ENCODE results near the gene WBP2.

DNA sequence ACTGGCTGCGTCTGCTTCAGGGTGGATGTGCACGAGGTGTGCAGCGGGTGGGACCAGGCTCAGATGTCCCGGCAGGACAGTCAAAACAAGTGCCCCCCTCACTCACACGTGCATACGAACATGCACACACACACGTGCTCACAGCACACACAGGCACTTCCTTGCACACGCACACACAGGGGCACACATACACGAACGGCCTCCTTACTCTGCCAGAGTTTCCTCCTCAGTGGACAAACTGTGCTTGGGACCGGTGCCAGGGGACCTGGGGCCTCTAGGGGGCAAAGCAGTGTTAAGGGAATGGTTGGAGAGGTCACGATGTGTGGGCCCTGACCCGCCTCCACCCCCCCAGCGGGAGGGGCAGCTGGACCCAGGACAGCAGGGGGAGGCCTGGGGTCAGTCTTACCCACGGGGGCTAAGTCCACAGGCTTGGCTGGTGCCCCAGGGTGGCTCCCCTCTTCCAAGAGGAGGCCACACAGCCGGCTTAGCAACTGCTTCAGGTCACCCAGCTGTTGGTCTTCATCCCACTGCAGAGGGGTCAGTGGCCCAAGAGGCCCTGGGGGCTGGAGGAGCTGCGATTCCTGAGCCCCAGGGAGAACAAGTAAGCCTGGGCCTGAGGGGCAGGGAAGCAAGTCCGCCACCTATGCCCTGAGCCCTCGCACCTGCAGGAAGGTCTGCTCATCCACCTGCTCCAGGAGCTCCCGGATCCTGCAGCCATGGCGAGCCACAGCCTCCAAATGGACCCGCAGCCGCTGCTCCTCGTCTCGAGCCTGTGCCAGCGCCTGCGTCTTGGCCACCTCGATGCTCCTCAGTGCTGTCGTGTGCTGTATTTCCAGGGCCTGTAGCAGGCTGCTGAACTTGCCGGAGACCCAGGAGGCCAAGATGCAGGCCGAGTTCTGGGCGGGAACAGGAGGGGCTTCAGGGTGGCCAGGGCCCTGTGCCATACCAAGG, 36.7 kb upstream of the WBP2 start:
- TF ChIP-seq ZNF350 (CRISPR knock-in tag; IDR thresholded peaks at IDR 0.05; ENCODE audit: borderline replicate concordance, low read depth): no peak
- no peak for TF ChIP-seq ZKSCAN5 (CRISPR knock-in tag; IDR thresholded peaks at IDR 0.05)
- TF ChIP-seq, protein P1, sequence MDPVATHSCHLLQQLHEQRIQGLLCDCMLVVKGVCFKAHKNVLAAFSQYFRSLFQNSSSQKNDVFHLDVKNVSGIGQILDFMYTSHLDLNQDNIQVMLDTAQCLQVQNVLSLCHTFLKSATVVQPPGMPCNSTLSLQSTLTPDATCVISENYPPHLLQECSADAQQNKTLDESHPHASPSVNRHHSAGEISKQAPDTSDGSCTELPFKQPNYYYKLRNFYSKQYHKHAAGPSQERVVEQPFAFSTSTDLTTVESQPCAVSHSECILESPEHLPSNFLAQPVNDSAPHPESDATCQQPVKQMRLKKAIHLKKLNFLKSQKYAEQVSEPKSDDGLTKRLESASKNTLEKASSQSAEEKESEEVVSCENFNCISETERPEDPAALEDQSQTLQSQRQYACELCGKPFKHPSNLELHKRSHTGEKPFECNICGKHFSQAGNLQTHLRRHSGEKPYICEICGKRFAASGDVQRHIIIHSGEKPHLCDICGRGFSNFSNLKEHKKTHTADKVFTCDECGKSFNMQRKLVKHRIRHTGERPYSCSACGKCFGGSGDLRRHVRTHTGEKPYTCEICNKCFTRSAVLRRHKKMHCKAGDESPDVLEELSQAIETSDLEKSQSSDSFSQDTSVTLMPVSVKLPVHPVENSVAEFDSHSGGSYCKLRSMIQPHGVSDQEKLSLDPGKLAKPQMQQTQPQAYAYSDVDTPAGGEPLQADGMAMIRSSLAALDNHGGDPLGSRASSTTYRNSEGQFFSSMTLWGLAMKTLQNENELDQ (CRISPR knock-in tag; IDR thresholded peaks at IDR 0.05; ENCODE audit: borderline replicate concordance): peak; percentile 45; the same call in 1 of the 2 replicates
- TF ChIP-seq, protein P2, sequence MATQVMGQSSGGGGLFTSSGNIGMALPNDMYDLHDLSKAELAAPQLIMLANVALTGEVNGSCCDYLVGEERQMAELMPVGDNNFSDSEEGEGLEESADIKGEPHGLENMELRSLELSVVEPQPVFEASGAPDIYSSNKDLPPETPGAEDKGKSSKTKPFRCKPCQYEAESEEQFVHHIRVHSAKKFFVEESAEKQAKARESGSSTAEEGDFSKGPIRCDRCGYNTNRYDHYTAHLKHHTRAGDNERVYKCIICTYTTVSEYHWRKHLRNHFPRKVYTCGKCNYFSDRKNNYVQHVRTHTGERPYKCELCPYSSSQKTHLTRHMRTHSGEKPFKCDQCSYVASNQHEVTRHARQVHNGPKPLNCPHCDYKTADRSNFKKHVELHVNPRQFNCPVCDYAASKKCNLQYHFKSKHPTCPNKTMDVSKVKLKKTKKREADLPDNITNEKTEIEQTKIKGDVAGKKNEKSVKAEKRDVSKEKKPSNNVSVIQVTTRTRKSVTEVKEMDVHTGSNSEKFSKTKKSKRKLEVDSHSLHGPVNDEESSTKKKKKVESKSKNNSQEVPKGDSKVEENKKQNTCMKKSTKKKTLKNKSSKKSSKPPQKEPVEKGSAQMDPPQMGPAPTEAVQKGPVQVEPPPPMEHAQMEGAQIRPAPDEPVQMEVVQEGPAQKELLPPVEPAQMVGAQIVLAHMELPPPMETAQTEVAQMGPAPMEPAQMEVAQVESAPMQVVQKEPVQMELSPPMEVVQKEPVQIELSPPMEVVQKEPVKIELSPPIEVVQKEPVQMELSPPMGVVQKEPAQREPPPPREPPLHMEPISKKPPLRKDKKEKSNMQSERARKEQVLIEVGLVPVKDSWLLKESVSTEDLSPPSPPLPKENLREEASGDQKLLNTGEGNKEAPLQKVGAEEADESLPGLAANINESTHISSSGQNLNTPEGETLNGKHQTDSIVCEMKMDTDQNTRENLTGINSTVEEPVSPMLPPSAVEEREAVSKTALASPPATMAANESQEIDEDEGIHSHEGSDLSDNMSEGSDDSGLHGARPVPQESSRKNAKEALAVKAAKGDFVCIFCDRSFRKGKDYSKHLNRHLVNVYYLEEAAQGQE (IDR thresholded peaks at IDR 0.05; ENCODE audit: borderline replicate concordance in 1 of 2, low read depth in 1 of 2, low read length in 2 of 2): no peak
- TF ChIP-seq, protein P3, sequence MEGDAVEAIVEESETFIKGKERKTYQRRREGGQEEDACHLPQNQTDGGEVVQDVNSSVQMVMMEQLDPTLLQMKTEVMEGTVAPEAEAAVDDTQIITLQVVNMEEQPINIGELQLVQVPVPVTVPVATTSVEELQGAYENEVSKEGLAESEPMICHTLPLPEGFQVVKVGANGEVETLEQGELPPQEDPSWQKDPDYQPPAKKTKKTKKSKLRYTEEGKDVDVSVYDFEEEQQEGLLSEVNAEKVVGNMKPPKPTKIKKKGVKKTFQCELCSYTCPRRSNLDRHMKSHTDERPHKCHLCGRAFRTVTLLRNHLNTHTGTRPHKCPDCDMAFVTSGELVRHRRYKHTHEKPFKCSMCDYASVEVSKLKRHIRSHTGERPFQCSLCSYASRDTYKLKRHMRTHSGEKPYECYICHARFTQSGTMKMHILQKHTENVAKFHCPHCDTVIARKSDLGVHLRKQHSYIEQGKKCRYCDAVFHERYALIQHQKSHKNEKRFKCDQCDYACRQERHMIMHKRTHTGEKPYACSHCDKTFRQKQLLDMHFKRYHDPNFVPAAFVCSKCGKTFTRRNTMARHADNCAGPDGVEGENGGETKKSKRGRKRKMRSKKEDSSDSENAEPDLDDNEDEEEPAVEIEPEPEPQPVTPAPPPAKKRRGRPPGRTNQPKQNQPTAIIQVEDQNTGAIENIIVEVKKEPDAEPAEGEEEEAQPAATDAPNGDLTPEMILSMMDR (CRISPR knock-in tag; IDR thresholded peaks at IDR 0.05): peak; percentile 72
- TF ChIP-seq PCBP1 (IDR thresholded peaks at IDR 0.05; ENCODE audit: borderline replicate concordance, low read depth, low read length): no peak
- no peak for TF ChIP-seq ZNF549 (CRISPR knock-in tag; IDR thresholded peaks at IDR 0.05)

Data from HepG2 (cell line).